HG02970 (cell line): ENCODE results near the gene FBN1.

Experiments
- ATAC-seq: cut with Tn5 transposase; IDR thresholded peaks from one replicate; pipeline ENCODE4 v1.9.1; 2021; ENCODE audit warnings: mild to moderate bottlenecking, moderate library complexity, moderate number of reproducible peaks; ENCODE audit not compliant: unreplicated experiment, low FRiP score

FBN1 gene

DNA sequence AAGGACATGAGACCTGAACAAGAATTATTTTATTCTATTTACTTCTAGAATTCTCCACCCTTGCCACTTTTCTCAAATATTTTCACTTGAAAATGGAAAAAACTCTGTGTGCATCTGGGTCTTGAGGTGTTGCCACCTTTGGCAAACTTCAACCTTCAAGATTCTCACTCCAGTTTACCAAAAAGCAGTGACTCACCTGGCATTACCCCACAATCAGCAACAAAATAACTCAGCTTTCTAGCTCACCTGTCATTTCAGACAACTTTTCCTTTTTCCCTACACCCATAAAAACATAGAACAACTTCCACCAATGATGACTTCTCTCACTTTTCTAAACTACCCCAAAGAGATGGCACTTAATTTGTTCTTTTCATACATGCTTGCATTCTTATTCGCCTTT, 198.5 kb downstream of the FBN1 start:
- no peak for ATAC-seq

DNA sequence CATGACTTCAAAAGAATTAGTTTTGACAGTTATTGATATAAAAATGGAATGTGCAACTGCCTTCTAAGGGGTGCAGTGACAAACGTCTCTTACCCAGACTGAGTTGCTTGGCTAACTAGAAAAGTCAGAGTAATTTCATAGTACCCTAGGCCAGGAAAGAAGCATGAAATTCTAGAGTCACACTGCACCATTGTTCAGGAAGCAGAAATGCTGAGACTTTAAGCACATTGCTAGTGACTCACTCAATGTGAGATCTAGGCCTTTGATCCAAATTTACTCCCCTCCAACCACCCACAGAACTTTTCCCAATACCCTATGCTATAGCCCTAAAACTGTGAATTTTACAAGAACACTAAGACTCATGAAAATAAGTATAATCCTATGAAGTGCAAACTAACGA, 203.5 kb downstream of the FBN1 start:
- ATAC-seq, result no peak

DNA sequence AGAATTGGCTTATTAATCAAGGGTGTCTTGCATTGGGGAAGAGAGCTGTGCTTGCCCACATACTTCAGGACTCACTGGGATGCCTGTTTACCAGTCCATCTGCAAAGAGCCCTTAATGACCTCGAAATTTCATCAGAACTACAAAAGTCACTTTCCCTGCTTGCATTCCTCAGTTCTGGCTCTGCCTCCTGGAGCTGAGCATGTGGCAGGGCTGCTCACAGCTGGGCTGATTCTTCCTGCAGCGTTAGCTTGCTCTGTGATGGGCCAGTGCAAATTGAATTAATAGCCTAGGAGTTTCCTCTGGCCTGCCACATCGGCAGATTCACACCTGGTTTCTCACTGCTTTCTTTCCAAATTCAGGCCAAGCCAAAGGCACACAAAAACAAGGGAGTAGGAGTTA, 205.4 kb downstream of the FBN1 start:
- ATAC-seq, result no peak

DNA sequence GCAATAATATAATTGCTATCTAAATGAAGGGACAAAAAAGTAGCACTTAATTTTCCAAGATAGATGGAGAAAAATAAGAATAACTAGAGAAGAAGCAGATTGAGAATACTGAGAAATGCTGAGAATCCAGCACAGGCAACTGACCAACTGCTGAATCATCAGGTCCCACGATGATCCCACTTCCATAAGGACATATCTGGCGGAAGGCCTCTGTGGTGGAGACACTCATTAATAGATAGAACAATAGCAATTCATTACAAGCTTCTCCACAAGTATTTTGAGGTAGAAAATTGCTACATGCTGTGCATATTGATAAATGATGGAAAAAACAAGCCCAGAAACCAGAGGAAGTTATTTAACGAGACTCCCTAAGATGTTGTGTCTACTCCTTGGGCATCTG, 208.3 kb downstream of the FBN1 start:
- ATAC-seq, result no peak

DNA sequence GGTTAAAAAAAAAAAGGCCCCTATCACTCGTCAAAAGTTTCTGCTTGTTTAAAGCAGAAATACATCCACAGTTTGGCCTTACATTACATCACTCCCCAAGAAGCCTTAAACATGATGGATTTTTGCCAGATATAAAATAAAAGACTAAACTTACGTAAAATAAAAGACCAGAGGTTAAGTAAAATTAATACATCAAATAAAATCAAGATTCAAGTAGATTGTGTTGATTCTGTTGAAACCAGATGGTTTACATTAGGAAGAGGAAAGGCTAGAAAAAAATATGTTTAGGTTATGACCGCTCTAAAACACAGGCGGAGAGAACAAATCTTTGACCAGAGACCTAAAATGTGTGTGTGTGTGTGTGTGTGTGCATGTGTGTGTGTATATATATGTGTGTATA, 210.2 kb downstream of the FBN1 start:
- ATAC-seq, result no peak

DNA sequence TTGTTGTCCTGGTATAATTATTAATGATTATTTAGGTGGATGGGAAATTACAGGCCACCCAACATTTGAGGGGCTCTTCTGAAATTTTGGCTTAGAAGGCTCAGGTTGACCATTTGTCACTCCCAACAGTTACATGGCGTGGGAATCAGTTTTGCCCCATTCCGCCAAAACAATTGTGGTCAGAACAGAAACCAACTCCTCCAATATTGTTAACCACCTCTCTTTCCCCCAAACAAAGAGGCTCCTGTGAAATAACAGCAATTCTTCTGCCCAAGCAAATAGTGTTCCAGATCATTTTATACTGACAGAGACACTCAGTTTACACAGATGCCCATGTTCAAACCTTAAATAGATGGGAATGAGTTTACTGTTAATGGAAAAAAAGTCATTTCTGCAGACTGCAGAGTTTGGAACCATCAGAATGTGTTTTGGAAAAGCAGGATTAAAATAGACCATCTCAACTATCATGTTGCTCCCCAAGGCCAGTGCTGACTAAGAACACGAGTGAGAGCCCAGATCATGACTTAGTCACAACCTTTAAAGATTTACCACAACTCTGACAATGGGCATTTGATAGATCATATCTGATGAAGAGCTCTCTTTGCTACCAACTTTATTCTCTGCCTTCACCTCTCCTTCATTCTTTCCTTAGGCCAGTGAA, 212.2 kb downstream of the FBN1 start:
- no peak for ATAC-seq

DNA sequence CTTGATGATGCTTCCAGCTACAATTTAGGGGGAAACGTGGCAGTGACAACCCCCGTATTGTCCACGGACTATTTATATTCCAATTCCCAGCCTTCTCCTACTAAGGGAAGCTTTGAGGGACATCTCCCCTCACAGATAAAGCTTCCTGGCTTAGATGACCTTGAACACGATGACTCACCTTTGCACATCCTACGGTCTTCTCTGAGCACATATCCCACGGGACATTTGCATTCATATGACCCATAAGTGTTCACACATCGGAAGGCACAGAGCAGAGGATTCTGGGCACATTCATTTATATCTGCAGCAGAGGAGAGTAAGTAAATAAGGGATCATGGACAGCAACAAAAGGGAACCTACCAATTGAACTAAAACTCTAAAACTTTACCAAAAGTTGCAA, 212.8 kb downstream of the FBN1 start:
- no peak for ATAC-seq

DNA sequence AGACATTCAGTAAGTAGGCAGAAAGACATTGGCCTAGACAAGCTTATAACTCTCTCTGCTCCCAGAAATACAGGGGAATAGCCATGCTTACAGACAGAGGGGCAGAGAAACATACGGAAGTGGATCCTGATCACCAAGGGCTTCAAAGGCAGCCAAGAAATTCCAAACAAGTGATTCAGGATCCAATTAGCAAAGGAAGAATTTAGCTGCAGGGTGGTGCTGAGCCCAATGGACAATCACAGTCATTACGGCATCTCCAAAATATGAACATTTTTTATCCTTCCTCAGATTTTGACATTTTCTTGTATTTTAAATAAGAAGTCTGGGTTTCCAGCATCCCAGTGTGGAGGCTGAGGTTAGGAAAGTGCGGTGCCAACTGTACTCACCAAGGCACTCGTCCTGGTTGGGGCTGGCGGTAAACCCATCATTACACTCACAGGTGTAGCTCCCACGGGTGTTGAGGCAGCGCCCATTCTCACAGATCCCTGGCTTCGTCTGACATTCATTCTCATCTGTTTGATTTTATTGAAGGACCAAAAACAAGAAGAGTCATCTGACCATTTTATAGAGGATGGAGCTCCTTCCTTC, 217.5 kb downstream of the FBN1 start:
- no peak for ATAC-seq

DNA sequence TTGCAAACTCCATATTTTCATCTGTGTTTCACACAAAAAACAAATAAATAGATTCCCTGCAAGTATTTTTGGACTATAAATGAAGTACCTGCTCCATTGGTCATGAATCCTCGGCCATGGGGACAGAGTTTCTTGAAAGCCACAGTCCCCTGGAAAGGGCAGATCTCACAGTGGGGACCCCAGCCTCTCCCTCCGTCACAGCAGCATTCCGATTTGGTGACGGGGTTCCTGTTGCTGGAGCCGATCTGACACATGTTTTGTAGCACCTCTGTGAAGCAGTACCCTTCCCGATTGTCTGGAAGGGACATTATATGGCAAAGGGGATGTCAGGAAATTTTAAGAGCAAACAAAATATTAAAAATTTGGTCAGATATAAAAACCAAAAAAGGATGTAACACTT, 218.0 kb downstream of the FBN1 start:
- no peak for ATAC-seq

DNA sequence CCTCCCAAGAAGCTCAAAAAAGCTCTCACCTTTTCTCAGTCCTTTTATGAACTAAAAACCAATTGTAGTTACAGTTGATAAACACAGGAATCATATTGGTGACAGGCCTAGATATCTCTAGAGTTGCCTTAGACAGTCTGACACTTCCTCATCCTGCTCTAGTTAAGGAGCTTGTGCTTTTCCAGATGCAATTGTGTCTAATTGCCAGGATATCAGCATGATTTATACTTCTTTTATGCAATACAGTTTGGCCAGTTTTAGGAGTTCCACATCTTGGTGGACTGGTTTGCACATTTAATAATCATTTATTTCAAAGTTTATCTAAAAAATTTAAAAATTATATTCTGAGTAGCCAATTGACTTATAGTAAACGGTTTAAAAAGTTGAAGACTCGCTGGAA, 218.6 kb downstream of the FBN1 start:
- no peak for ATAC-seq

DNA sequence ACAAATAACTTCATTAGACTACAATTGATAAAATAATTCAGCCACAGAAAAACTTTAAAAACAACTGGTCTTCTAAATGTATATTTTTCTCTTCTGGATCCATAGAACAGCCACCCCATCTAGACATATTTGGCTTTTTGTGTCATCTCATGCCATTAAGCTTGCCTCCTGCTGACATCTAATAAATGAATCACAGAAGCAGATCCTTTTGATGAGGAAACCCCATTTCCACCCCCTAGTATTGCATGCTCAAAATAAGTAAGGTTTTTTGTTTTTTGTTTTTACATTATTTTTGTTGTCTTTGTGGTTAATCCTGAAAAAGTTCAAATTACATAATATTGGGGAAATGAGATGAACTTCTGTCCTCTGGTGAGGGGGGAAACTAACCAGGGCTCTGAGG, 219.5 kb downstream of the FBN1 start:
- no peak for ATAC-seq

DNA sequence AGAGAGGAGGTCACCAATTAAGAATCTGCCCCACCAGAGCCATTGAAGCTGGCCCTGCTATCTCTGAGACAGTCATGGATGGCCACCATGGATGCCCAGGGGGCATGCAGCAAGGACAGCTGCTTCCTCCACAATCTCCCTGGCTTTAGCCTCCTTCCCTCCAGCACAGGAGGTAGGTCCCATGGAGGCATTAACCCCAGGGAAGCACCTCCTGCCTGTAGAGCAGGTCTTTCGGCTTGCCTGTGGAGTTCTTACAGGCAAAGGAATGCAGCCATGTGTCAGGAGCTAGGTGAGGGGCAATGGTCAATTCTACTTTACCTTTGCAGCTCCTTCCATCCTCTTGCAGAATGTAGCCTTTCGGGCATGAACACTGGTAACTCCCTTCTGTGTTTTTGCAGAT, 220.5 kb downstream of the FBN1 start:
- no peak for ATAC-seq

DNA sequence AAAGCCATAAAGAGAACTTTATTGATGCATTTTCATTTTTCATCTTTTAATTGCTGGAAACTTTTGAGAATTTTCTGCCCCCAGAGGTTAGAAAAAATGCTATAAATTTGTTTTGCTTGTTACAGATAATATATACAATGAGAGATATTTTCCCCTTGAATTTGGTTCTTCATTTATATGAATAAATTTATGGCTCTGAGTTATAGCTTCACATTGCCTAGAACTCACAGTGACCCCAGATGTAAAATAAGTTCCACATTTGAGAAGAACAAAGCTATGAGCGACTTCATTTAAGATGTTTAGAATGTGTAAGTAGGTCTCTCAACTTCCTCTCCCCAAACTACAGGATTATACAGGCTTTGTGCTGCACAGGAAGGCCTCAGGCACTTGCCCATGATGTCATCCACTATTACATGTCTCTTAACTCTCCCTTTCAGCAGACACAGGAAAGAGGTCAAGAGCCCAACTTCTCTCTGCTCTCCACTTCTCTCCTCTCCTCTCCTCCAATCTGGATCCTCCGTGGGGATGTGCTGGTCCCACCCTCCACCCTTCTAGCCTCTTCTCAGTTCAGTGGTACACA, 221.5 kb downstream of the FBN1 start:
- ATAC-seq, result no peak

DNA sequence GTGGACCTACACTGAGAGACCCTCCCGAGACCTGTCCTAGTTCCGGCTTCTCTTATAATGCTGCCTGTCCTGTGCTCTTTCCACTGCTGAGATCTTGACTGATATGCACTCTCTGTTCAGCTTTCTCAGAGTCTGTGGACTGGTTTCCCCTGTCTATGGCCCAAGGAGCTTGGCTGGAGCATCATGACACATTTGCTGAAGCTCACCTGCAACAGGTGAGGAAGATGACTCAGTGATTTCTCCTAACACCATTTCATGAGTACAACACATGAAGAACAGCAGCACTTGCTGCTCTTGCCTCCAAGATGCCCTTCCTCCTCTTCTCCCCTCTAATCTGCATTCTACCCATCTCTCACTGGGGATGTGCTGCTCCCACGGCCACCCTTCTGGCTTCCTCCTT, 222.2 kb downstream of the FBN1 start:
- no peak for ATAC-seq

DNA sequence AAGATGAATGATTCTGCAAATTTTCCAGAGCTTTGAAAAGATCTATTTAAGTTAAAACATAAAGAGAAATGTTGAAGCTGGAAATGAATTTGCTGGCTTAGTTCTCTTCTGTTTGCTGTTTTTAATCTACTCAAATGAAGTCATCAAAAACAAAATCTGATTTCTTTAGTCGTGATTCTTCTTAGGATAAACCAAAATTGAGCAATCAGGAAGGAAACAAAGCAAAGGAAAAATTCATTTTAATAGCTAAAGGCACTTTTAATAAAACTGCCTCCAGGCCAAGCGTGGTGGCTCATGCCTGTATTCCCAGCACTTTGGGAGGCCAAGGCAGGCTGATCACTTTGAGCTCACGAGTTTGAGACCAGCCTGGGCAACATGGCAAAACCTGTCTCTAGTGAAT, 223.1 kb downstream of the FBN1 start:
- ATAC-seq, result no peak

DNA sequence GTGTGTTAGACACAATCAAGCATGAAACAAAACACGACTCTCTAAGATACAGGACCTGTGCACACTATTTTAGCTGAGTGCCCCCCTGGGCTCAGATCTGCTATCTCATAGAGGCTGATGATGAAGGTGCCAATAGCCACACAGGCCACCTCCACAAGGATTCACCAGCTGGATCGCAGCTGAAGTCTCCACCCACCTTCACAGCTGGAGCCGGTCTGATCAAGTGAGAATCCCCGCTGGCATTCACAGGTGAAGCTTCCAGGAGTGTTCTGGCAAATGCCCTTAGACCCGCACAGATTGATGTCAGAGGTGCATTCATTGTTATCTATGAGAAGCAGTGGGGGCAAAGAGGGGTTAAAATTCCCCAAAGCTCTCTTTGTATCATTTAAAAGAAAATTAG, 224.1 kb downstream of the FBN1 start:
- ATAC-seq, result no peak

DNA sequence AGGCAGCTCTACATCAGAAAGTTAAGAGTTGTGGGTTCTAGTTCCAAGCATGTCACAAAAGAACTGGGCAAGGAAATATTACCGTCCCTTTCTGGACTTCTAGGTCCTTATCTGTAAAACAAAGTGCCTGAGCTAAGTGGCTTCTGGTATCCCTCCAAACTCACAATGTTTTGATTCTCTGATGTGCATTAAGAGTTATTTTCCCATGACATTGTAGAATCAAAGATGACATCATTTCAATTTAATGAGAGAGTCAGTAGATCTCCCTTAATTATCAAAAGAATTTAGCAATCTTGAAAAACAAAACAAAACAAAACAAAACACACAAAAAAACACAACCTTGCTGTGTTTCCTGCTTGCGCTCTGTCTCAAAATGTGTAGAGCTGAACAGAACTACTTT, 225.6 kb downstream of the FBN1 start:
- no peak for ATAC-seq

DNA sequence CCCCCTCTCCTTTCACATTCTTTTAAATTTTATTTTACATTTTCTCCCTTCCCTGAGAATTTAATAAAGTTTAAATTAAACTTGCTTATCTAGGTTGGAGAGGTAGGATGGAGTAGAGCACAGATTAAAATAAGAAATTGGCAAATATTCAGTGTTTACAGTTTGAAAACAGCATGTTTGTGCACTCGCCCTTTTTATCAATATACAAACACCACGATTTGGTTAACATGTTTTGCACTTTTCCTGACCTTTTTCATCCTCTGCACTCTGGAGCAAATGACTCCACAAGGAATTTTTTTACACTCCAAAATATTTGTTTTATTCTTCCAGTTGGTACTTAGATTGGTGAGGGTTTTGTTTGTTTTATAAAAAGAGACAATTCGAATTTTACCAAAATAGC, 227.2 kb downstream of the FBN1 start:
- ATAC-seq, result no peak

DNA sequence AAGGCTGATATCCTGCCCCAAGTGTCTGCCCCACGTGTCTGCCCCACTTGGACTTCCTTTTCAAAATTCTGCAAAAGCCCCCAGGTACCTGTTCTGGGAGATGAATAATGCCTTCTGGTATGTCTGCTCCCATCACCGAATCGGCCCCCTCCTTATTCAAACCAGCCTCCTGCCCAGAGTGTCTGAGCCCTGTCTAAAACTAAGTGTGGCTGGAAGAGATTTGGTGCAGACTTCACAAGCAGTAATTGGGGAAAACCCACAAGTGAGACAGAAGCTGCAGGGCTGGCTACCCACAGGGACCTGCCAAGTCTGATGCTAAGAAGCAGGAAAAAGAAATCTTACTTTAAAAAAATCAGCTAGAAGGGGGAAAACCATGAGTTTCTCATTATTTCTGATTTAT, 229.2 kb downstream of the FBN1 start:
- no peak for ATAC-seq

DNA sequence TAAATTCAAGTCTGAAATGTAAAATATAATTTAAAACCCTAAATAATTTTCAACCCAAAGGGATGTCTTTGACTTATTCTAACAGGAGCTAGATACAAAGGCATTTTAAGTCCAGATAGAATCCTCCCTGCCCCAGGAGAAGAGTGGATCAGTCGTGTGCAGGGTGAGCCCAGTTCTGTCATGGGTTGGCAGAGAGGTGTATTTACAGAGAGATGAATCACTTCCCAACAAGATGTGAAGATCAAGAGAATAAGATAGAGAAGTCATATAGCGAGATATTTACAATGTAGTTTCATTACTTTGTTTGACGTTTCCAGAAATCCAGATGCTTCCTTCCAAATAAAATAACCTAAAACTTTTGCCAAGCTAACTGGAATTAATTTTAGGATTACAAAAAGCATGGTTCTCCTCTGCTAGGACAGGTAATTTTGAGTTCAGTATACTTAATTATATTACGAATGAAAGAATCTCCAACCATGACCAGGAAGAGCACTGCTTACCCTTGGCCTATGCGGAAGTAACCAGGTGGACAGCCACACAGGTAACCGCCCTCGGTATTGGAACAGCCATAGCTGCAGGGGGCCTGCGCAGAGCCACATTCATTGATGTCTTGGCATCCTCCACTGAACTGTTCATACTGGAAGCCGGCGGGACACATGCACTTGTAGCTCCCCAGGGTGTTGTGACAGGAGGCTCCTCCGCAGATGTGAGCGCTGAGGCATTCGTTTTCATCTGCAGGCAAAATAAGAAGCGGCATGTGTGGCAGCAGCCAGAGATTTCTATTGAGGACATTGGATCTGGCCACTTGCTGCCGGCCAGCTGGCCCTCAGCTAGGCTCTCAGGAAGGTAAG, 230.2 kb downstream of the FBN1 start:
- ATAC-seq, result no peak

DNA sequence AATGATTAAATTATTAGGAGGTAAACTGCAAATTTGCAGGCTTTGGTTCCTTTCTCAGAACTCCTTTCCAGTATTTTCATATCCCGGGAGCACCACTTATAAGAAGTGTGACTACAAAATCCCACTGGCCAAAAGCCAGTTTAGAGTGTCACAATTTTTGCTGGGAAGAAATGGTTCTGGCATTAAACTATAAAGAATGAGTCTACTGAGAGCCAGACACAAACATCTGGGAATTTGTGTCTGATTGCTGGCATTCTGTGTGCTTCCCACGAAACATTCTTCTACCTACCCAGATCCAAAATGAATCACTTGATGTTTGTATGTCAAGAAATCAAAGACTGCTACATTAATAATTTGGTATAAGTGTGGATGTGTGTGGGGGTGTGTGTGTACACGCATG, 231.5 kb downstream of the FBN1 start:
- ATAC-seq, result no peak

DNA sequence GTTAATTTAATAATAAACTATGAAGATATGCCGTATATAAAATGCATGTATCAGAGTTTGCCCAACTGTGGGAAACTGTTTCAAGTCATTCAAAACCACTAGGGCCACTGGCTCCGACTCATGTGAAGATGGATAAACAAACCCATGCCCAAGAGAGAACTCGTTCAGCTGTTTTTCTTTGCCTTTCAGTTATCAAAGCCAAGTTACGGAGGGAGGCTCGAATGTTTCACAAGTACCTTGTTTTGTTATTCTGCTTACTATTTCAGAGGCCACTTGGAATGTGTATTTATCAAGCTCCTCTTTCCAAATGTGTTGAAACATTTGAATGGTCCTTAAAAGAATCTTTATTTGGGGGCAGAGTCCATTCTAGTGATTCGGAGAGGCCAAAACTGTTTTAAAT, 232.2 kb downstream of the FBN1 start:
- ATAC-seq, result no peak
